A673 (cell line): Measurements from ENCODE around the gene PLCG2.

Experiments
- CTCF ChIP-seq: fragments of 300-800, 200-600 bp; sonication (generic); conservative IDR thresholded peaks from 2 replicates; pipeline ENCODE4 v1.5.1; 2017; ENCODE audit warnings: low read depth, mild to moderate bottlenecking, antibody characterized with exemption, low read length, moderate library complexity, mixed read lengths
- EZH2 ChIP-seq: fragments of 200-600 bp; sonication (generic); IDR thresholded peaks from 2 replicates; pipeline ENCODE4 v1.6.1; 2017; ENCODE audit warnings: borderline replicate concordance, low read depth, mild to moderate bottlenecking, mixed read lengths, antibody characterized with exemption, low read length; ENCODE audit not compliant: poor library complexity, severe bottlenecking

GRCh38 chr16:81882559-81882958, 103.5 kb downstream of the PLCG2 start:
- TF ChIP-seq CTCF (no peak), EZH2 (no peak)
